ENCODE measurements around the gene CLDN6. TPM values are rescaled to one million over a fixed set of nuclear protein-coding genes. Genes with fewer than 3 reads are reported as not detected.

Gene CLDN6
- total and polyA plus RNA-seq, 8 donors: 2.3 to 140 (median 113) TPM; not detected in 1

DNA sequence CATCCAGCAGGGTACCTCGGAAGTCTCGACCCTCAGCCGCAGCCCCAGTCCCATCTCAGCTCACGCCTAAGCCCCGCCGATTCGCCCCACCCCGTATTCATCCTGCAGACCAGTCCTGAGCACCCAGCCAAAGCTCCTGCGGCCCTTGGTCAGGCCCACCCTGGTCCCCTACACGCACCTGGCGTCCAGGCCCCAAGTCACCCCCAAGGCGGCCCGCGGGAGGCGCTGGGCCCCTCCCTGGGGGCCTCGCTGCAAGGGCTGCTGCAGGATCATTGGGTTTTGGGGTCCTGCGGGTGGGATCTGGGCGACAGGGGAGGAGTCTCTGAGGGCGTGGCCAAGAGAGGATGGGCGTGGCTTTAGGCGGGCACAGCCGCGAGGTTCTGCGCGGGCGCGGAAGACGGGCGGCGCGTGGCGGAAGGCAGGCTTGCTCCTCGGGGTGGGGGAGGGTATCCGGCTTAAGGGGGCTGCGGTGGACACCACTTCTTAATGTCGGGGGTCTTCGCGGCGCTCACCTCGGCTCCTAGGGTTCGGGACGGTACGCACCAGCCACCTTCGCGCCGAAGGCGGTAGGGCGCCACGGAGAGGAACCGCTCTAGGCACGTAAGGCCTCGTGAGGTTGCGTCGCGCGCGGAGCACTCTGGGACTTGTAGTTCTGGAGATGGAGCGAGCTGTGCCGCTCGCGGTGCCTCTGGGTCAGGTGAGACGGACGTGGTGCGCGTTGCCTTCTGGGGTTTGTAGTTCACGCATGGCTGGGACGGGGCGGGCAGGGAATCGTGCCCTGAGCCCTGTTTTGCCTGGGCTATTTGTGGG, 5.9 kb upstream of the CLDN6 start, which contains the start of the genes HCFC1R1 and THOC6:
HCFC1R1 (minus strand) TSS at position 274 of the 810 bp plus-strand sequence; CDS start at position 273, 1 bp downstream.
THOC6 (plus strand) TSS at position 367 of the 810 bp plus-strand sequence; CDS start at position 659, 292 bp downstream.
- peaks cover 32 to 64% of the 10 kb centered on the region in 2 donors for H3K4me1 ChIP-seq

DNA sequence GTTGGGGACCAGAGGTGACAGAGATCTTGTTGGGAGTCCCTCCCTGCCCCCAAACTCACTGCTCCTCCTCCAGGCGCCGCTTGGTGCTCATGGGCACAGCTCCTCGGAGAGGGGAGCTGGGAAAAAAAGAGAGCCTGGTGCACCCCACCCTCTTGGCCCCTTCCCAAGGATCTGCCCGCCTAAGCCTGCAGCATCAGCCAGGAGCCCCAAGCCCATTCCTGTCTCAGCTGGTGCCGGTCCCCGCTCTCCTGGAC, 5.4 kb upstream of the CLDN6 start:
- no peaks in the 10 kb centered on the region for H3K9me3 ChIP-seq
- intact Hi-C loops (cut with DNase I): no loop called here
- H3K36me3 ChIP-seq: peaks cover 0 to 26% of the 10 kb centered on the region in 2 donors
- ATAC-seq: no peak
- H3K27me3 ChIP-seq: peaks cover 3 to 9% of the 10 kb centered on the region in 2 donors
- H3K4me1 ChIP-seq: peaks cover 32 to 62% of the 10 kb centered on the region in 2 donors
- DNase-seq: peak in 1 of 4 donors; percentile 84
- H3K4me3 ChIP-seq: peak overlapping the region; percentile 61 to 83
- H3K27ac ChIP-seq: peak overlapping the region; percentile 94 to 97
- TF ChIP-seq, protein P1, sequence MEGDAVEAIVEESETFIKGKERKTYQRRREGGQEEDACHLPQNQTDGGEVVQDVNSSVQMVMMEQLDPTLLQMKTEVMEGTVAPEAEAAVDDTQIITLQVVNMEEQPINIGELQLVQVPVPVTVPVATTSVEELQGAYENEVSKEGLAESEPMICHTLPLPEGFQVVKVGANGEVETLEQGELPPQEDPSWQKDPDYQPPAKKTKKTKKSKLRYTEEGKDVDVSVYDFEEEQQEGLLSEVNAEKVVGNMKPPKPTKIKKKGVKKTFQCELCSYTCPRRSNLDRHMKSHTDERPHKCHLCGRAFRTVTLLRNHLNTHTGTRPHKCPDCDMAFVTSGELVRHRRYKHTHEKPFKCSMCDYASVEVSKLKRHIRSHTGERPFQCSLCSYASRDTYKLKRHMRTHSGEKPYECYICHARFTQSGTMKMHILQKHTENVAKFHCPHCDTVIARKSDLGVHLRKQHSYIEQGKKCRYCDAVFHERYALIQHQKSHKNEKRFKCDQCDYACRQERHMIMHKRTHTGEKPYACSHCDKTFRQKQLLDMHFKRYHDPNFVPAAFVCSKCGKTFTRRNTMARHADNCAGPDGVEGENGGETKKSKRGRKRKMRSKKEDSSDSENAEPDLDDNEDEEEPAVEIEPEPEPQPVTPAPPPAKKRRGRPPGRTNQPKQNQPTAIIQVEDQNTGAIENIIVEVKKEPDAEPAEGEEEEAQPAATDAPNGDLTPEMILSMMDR (IDR thresholded peaks at IDR 0.05): no peak

More for the DNA sequence above, 5.9 kb upstream of the CLDN6 start, which contains the start of the genes HCFC1R1 and THOC6:
- Histone ChIP-seq H3K36me3 (peaks cover 0 to 26% of the 10 kb centered on the region in 2 donors), H3K27ac (peak within 1 kb of the TSS; percentile 94 to 97), H3K4me3 (peak within 1 kb of the TSS; percentile 61 to 83), H3K27me3 (peaks cover under 1 to 9% of the 10 kb centered on the region in 2 donors), H3K9me3 (no peaks in the 10 kb centered on the region)
- TF ChIP-seq, protein P1 (IDR thresholded peaks at IDR 0.05): no peak
- intact Hi-C loops (cut with DNase I): no loop called here
- DNase-seq (peak; percentile 94 to 99 (median 97)), ATAC-seq (peak; percentile 68)

DNA sequence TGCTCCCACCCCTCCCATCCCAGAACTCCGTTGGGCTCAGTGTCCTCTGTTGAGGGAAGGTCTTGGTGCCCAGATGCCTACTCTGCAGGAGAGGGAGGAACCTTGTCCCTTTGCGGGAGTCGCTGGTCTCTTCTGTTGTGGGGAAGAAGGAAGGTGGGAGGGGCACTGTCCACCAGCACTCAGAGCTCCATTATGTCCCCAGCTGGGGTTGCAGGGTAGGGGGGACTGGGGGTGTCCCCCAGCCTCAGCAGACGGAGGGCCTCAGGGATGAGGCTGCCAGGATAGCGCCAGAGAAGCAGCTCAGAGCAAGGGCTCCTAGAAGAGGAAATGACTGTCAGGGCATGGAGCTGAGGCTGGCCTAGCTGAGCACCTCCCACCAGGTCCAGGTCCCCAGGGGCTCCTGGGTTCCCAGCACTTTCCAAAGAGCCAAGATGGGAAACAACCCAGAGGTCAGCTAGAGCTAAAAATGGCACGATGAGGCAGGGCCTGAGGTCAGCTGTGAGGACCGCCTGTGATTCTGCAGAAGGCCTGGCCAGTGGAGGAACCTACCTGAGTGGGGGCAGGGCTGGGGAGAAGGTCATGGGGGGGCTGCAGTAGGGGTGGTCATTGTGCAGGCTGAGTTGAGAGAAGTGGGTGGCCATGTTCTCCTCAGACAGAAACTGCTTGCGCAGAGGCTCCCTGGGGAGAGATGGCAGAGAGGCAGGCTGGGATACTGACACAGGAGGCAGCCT, 4.9 kb upstream of the CLDN6 start:
- H3K27me3 ChIP-seq: peaks cover 8 to 13% of the 10 kb centered on the region in 2 donors
- ATAC-seq (no peak), DNase-seq (no peak)
- peak overlapping the region; percentile 94 to 97 for H3K27ac ChIP-seq
- H3K36me3 ChIP-seq: peaks cover 0 to 26% of the 10 kb centered on the region in 2 donors
- peaks cover 35 to 62% of the 10 kb centered on the region in 2 donors for H3K4me1 ChIP-seq
- H3K4me3 ChIP-seq: peak overlapping the region; percentile 61 to 83
- no peaks in the 10 kb centered on the region for H3K9me3 ChIP-seq
- intact Hi-C loops (cut with DNase I): no loop called here
- TF ChIP-seq, protein P1 (IDR thresholded peaks at IDR 0.05): no peak

DNA sequence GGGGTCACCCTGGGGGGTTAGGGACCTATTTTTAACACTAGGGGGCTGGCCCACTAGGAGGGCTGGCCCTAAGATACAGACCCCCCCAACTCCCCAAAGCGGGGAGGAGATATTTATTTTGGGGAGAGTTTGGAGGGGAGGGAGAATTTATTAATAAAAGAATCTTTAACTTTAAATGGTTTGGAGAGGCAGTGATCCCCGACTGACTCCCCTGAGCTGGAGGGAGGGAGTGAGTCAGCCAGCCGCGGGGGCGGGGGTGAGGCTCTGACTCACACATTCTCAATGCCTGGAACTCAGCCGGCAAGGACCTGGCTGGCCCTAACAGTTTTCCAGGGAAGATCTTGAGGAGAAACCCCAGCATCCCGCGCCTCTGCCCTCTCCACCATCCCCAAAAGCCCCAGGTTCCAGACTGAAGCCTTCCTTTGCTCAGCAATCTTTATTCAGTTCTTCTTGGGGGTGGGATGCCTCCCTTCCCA, 4.3 kb upstream of the CLDN6 start:
- H3K4me1 ChIP-seq: peaks cover 35 to 61% of the 10 kb centered on the region in 2 donors

More for the DNA sequence above, 4.3 kb upstream of the CLDN6 start:
- Histone ChIP-seq H3K36me3 (peaks cover 0 to 23% of the 10 kb centered on the region in 2 donors), H3K27me3 (peaks cover 9 to 19% of the 10 kb centered on the region in 2 donors), H3K9me3 (no peaks in the 10 kb centered on the region), H3K4me3 (peak overlapping the region; percentile 79 to 83), H3K27ac (peak overlapping the region; percentile 94 to 97)
- TF ChIP-seq, protein P1 (IDR thresholded peaks at IDR 0.05): no peak
- ATAC-seq: peak; percentile 57
- DNase-seq: peak in 3 of 4 donors; percentile 79 to 96 (median 92)
- intact Hi-C loops (cut with DNase I): no loop called here
